Neural progenitor cell (in vitro differentiated cells): ENCODE results near the gene DNAH3. TPM values are rescaled to one million over a fixed set of nuclear protein-coding genes. Genes with fewer than 3 reads are reported as not detected.

Experiments
- DNase-seq: peaks from one replicate; pipeline ENCODE4 v3.0.0-alpha.2; 2016; ENCODE audit warnings: low spot score
- H2AFZ ChIP-seq: fragments of 200-600 bp; sonication (generic); replicated peaks from 2 replicates; pipeline ENCODE4 v1.6.1; 2016; ENCODE audit warnings: antibody characterized with exemption
- H3F3A ChIP-seq: fragments of 200-600 bp; sonication (generic); 2 replicates; pipeline ENCODE4 v1.6.1; 2016; ENCODE audit warnings: antibody characterized with exemption, low read depth
- H3K27ac ChIP-seq: fragments of 200-600 bp; sonication (generic); 2 replicates; pipeline ENCODE4 v1.5.1; 2016; ENCODE audit warnings: mild to moderate bottlenecking
- H3K27me3 ChIP-seq: fragments of 200-600 bp; sonication (generic); 2 replicates; pipeline ENCODE4 v1.6.1; 2016; ENCODE audit warnings: mild to moderate bottlenecking, moderate library complexity
- H3K36me3 ChIP-seq: fragments of 200-600 bp; sonication (generic); 2 replicates; pipeline ENCODE4 v1.5.1; 2016
- H3K4me1 ChIP-seq: fragments of 200-600 bp; sonication (generic); 2 replicates; pipeline ENCODE4 v1.6.1; 2016; ENCODE audit warnings: mixed run types
- H3K4me2 ChIP-seq: fragments of 200-600 bp; sonication (generic); 2 replicates; pipeline ENCODE4 v1.6.1; 2016
- H3K4me3 ChIP-seq: fragments of 200-600 bp; sonication (generic); 2 replicates; pipeline ENCODE4 v1.5.1; 2016
- H3K79me2 ChIP-seq: fragments of 200-600 bp; sonication (generic); 2 replicates; pipeline ENCODE4 v1.6.1; 2016; ENCODE audit warnings: low read depth
- H3K9ac ChIP-seq: fragments of 200-600 bp; sonication (generic); 2 replicates; pipeline ENCODE4 v1.6.1; 2016
- H3K9me3 ChIP-seq: fragments of 200-600 bp; sonication (generic); 2 replicates; pipeline ENCODE4 v1.5.1; 2016; ENCODE audit warnings: low read depth
- H4K20me1 ChIP-seq: fragments of 200-600 bp; sonication (generic); 2 replicates; pipeline ENCODE4 v1.6.1; 2016; ENCODE audit warnings: low read depth
- H3K27ac Mint-ChIP-seq: 3 replicates; pipeline ENCODE4 v1.8.0; 2021; ENCODE audit warnings: mixed read lengths
- H3K27me3 Mint-ChIP-seq: 2 replicates; pipeline ENCODE4 v1.8.0; 2022; ENCODE audit warnings: low read depth, mild to moderate bottlenecking, inconsistent platforms, moderate library complexity, mixed read lengths; ENCODE audit not compliant: insufficient read depth
- H3K36me3 Mint-ChIP-seq: 3 replicates; pipeline ENCODE4 v1.8.0; 2021; ENCODE audit warnings: mixed read lengths
- H3K4me1 Mint-ChIP-seq: 3 replicates; pipeline ENCODE4 v1.8.0; 2021; ENCODE audit warnings: mixed read lengths
- H3K4me3 Mint-ChIP-seq: 3 replicates; pipeline ENCODE4 v1.8.0; 2021; ENCODE audit warnings: mild to moderate bottlenecking, moderate library complexity, mixed read lengths
- H3K9me3 Mint-ChIP-seq: 3 replicates; pipeline ENCODE4 v1.8.0; 2020; ENCODE audit warnings: mixed read lengths
- EZH2 ChIP-seq: fragments of 200-600 bp; sonication (generic); IDR thresholded peaks from 2 replicates; pipeline ENCODE4 v1.6.1; 2017; ENCODE audit warnings: antibody characterized with exemption, mild to moderate bottlenecking, moderate library complexity
- EZH2phosphoT487 ChIP-seq: fragments of 200-600 bp; sonication (generic); IDR thresholded peaks from 2 replicates; pipeline ENCODE4 v1.6.1; 2017; ENCODE audit warnings: antibody characterized with exemption
- total RNA-seq: library from RNA; depleted of rRNA; stranded (reverse); fragments of >200 nt; gene quantifications from 2 replicates; pipeline ENCODE4 v1.2.3, GENCODE V29; 2015; ENCODE audit warnings: low replicate concordance
- TF ChIP-seq, protein P1 (sequence below): fragments of 200-600 bp; sonication (generic); IDR thresholded peaks from 2 replicates; pipeline ENCODE4 v1.5.1; 2017; ENCODE audit warnings: antibody characterized with exemption, mild to moderate bottlenecking

Gene DNAH3
- total RNA-seq, 1 donor from 2014 or later, result 0.92 TPM

DNA sequence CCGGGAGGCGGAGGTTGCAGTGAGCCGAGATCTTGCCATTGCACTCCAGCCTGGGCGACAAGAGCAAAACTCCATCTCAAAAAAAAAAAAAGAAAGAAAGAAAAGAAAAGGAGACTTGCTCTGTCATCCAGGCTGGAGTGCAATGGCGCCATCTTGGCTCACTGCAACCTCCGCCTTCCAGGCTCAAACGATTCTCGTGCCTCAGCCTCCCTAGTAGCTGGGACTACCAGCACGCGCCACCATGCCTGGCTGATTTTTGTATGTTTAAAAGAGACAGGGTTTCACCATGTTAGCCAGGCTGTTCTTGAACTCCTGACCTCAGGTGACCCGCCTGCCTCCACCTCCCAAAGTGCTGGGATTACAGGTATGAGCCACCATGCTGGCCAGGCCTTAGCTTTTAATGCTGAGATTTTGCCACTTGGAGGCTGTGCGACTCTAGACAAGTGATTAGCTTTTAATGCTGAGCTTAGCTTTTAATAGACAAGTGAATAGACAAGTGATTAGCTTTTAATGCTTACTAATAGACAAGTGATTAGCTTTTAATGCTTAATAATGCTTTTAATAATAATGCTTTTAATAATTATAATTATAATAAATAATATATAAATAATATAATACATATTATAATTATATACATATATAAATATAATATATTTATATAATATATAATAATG is 17.4 kb upstream of the DNAH3 start:
- H3F3A ChIP-seq, result peaks cover 3% of the 10 kb centered on the region
- H3K36me3 Mint-ChIP-seq, result peaks cover 10% of the 10 kb centered on the region
- no peak for DNase-seq
- no peaks in the 10 kb centered on the region for H3K79me2 ChIP-seq
- no peaks in the 10 kb centered on the region for H3K9me3 ChIP-seq
- no peaks in the 10 kb centered on the region for H3K9me3 Mint-ChIP-seq
- no peak overlapping the region for H3K4me3 Mint-ChIP-seq
- no peaks in the 10 kb centered on the region for H3K36me3 ChIP-seq
- no peak overlapping the region for H3K4me2 ChIP-seq
- H3K27me3 Mint-ChIP-seq, result no peaks in the 10 kb centered on the region
- H3K9ac ChIP-seq, result no peak overlapping the region
- no peak overlapping the region for H3K4me3 ChIP-seq
- H3K4me1 ChIP-seq, result no peaks in the 10 kb centered on the region
- peaks cover 15% of the 10 kb centered on the region for H4K20me1 ChIP-seq
- H3K27me3 ChIP-seq, result no peaks in the 10 kb centered on the region
- H3K27ac Mint-ChIP-seq, result no peak overlapping the region
- H3K4me1 Mint-ChIP-seq, result no peaks in the 10 kb centered on the region
- TF ChIP-seq, protein P1, sequence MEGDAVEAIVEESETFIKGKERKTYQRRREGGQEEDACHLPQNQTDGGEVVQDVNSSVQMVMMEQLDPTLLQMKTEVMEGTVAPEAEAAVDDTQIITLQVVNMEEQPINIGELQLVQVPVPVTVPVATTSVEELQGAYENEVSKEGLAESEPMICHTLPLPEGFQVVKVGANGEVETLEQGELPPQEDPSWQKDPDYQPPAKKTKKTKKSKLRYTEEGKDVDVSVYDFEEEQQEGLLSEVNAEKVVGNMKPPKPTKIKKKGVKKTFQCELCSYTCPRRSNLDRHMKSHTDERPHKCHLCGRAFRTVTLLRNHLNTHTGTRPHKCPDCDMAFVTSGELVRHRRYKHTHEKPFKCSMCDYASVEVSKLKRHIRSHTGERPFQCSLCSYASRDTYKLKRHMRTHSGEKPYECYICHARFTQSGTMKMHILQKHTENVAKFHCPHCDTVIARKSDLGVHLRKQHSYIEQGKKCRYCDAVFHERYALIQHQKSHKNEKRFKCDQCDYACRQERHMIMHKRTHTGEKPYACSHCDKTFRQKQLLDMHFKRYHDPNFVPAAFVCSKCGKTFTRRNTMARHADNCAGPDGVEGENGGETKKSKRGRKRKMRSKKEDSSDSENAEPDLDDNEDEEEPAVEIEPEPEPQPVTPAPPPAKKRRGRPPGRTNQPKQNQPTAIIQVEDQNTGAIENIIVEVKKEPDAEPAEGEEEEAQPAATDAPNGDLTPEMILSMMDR, result no peak
- TF ChIP-seq EZH2 (no peak), EZH2phosphoT487 (no peak)
- no peak overlapping the region for H3K27ac ChIP-seq
- no peak overlapping the region for H2AFZ ChIP-seq

DNA sequence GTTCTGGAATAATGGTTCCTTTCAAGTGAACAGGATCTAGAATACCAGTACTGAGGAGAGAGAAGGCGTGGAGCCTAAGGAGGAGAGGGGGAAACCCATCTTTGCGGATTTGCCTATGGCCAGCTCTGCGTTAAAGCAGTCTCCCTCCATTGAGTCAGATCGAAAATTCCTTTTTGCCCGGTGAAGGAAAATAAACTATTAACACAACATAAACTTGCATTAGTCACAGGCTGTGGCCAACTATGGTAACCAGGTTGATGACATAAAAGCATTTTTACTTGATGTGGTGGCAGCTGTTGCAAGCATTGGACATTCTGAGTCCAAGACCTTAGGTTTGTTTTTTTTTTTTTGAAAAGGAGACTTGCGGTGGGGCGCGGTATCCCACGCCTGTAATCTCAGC is 16.7 kb upstream of the DNAH3 start:
- DNase-seq, result no peak
- H3K9me3 Mint-ChIP-seq, result no peaks in the 10 kb centered on the region
- no peaks in the 10 kb centered on the region for H3K27me3 ChIP-seq
- no peak overlapping the region for H3K9ac ChIP-seq
- H3K4me3 ChIP-seq, result no peak overlapping the region
- peaks cover 3% of the 10 kb centered on the region for H3F3A ChIP-seq
- H3K4me1 ChIP-seq, result no peaks in the 10 kb centered on the region
- no peaks in the 10 kb centered on the region for H3K9me3 ChIP-seq
- H3K27ac ChIP-seq, result no peak overlapping the region
- H3K27ac Mint-ChIP-seq, result no peak overlapping the region
- H3K4me2 ChIP-seq, result no peak overlapping the region
- H3K36me3 Mint-ChIP-seq, result peaks cover 9% of the 10 kb centered on the region
- H3K79me2 ChIP-seq, result no peaks in the 10 kb centered on the region
- H3K4me1 Mint-ChIP-seq, result no peaks in the 10 kb centered on the region
- no peaks in the 10 kb centered on the region for H3K36me3 ChIP-seq
- H4K20me1 ChIP-seq, result peaks cover 15% of the 10 kb centered on the region
- H2AFZ ChIP-seq, result no peak overlapping the region
- no peak overlapping the region for H3K4me3 Mint-ChIP-seq
- no peak for TF ChIP-seq EZH2phosphoT487
- TF ChIP-seq, protein P1, result no peak
- TF ChIP-seq EZH2, result no peak
- no peaks in the 10 kb centered on the region for H3K27me3 Mint-ChIP-seq

DNA sequence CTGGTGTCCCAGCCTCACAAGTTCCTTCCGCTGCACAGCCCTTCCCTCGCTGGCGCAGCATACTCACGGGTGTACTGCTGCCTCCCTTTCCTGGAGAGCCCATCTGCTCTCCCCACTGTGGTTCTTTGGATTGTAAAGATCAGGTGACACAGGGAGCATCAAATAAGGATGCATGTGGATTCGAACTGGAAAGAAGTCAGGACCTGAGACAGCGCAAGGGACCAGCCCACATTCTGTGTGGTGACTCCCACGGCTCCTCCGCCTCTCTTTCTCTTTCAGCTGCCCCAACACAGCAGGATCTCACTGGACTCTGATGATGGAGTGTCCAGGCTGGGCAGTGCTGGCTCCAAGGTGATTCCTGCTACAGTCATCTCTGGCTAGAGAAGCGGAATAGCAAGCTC is 15.9 kb upstream of the DNAH3 start:
- H3K9me3 ChIP-seq, result no peaks in the 10 kb centered on the region
- H3K4me3 ChIP-seq, result no peak overlapping the region
- peaks cover 15% of the 10 kb centered on the region for H4K20me1 ChIP-seq
- no peak overlapping the region for H3K9ac ChIP-seq
- Mint-ChIP-seq H3K4me1 (no peaks in the 10 kb centered on the region), H3K36me3 (peaks cover 11% of the 10 kb centered on the region), H3K27me3 (no peaks in the 10 kb centered on the region), H3K27ac (no peak overlapping the region), H3K9me3 (no peaks in the 10 kb centered on the region), H3K4me3 (no peak overlapping the region)
- H3K4me2 ChIP-seq, result no peak overlapping the region
- no peaks in the 10 kb centered on the region for H3K27me3 ChIP-seq
- peaks cover 3% of the 10 kb centered on the region for H3F3A ChIP-seq
- no peaks in the 10 kb centered on the region for H3K36me3 ChIP-seq
- H2AFZ ChIP-seq, result no peak overlapping the region
- TF ChIP-seq, protein P1, result no peak
- TF ChIP-seq EZH2, result no peak
- TF ChIP-seq EZH2phosphoT487, result no peak
- H3K4me1 ChIP-seq, result no peaks in the 10 kb centered on the region
- peak; percentile 27 for DNase-seq
- no peaks in the 10 kb centered on the region for H3K79me2 ChIP-seq
- H3K27ac ChIP-seq, result no peak overlapping the region
